LoVo (cell line): Measurements from ENCODE around the gene XYLB.
"Not testable (repeated sequence)": the region's sequence is repeated elsewhere in the genome, so short reads cannot be mapped to it uniquely, and the experiment has no call there.

Experiments
- DNase-seq: peaks from one replicate; pipeline ENCODE4 v3.0.0-alpha.2; 2016; ENCODE audit warnings: low spot score

The XYLB gene

GRCh38 chr3:38346587-38347410 lies at the start of gene XYLB:
TSS of gene XYLB (plus strand) at chr3:38346785. CDS start at chr3:38346869, 84 bp downstream.
- peak; percentile 87 for DNase-seq

DNA sequence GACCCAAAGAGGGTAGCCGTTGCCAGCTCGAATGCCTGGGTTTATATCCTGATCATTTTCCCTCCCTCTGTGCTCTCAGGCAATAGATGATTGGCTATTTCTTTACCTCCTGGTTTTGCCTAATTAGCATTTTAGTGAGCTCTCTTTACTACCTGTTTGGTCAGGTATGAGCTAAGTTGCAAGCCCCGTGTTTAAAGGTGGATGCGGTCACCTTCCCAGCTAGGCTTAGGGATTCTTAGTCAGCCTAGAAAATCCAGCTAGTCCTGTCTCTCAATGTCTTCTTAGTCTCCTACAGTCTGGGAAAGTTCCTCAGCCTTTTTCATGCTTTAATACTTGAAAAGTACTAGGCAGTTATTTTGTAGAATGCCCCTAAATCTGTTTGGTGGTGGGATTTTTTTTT lies 49.5 kb upstream of the XYLB start:
- DNase-seq: not testable (repeated sequence)

DNA sequence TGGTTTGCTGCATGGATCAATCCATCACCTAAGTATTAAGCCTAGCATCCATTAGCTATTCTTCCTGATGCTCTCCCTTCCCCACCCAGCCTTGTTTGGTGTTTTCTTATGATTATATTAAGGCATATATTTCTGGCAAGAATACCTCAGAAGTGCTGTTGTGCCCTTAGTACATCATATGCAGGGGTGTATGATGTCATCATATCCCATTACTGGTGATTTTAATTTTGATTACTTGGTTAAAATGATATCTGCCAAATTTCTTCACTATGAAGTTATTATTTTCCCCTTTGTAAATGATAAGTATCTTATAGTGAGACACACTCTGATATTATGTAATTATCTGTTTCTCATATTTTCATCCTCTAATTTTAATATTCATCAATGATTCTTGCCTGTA lies 49.0 kb upstream of the XYLB start:
- no peak for DNase-seq

- peak; percentile 7 for DNase-seq
Observed at GRCh38 chr3:38297947-38298711, 48.5 kb upstream of the XYLB start.

DNA sequence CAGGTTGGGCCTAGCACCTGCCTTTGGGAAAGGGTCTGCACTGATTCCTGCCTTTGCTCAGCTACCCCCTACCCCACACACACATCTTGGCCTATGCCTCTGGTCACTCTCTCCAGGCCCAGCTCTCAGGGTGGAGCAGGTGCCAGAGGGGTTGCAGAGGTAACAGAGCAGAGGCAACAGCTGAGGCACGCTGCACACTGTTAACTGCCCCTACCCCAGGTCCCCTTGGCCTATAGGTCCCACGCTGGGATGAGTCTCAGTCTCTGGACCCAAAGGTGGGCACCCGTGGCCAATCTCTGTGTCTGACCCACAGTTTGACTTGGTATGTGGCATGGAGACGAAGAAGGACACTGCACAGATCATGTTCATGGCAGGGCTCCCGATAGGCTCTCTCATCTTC lies 39.6 kb upstream of the XYLB start:
- no peak for DNase-seq

GRCh38 chr3:38307599-38307998 lies 39.0 kb upstream of the XYLB start:
- DNase-seq: no peak

DNA sequence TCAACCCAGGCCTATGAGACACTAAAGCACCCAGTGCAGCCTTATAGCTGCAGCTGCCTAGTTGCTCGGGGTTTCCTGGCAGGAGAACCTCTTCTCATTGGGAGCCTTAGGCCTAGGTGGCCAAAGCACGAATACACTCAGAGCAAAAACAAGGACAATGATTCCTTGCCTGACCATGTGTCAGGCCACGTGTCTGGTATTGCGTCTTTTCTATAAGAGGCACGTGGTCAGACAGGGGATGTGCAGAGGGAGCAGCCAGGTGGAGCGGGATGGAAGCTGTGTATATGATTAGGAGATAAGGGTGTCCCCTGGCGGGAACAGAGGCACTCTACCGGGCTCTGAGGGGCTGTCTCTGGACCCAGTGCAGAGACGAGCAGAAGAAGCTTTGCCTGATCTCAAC lies 38.1 kb upstream of the XYLB start:
- DNase-seq: no peak

- no peak for DNase-seq
Observed at GRCh38 chr3:38311476-38311875, 35.1 kb upstream of the XYLB start.

- DNase-seq: no peak
Observed at GRCh38 chr3:38311941-38312340, 34.6 kb upstream of the XYLB start.

GRCh38 chr3:38312356-38312755 lies 34.2 kb upstream of the XYLB start:
- no peak for DNase-seq

DNA sequence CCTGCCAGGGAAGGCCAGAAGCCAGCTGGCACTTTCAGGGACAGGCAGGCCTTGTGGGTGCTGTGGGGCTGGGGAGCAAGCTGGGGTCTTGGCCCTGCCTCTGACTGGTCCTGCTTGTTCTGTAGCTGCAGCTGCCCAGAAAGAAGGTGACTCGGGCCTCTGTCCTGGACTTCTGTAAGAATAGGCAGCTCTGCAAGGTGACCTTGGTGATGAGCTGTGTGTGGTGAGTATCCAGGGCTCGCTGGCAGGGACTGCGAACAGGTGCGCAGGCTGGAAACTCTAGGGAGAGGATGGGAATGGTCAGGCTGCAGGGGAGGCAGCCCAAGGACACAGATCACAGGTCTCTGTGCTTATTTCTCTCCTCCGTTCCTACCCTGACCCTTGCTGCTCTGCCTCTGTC lies 33.3 kb upstream of the XYLB start:
- no peak for DNase-seq

GRCh38 chr3:38313695-38314094 lies 32.9 kb upstream of the XYLB start:
- no peak for DNase-seq

- no peak for DNase-seq
Observed at GRCh38 chr3:38314112-38314763, 32.3 kb upstream of the XYLB start.

DNA sequence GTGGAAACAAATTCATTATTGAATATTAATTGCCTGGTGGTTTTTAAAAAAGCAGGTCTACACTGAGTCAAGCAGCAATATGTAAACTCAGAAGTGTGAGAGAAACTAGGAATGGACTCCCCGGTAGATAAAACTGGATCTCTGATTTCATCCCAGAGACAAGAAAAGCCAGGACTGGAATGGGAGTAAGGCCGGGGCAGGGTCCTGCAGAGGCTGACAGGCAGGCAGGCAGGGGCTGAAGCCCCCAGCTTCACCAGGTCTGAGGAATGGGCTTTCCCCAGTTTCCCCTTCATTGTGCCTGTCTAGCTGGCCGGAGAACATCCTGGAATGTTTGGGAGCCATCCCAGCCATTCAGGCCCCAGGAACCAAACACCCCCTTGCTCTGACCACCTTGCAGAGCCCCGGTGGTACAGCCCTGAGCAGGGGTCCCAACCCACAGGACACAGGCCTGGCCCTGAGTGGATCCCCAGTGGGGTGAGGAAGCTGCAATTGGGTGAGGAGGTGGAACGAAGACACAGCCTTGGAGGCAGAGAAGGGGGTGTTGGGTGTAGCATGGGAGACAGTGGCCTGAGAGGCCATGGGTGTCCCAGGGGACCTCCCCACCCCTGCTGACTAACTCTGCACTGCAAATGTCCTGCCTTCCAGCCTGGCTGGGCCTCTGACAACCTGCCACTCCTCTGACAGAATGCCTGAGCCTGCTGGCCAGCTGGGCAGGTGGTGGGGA lies 31.7 kb upstream of the XYLB start:
- DNase-seq: no peak

- no peak for DNase-seq
Observed at GRCh38 chr3:38315488-38316230, 30.9 kb upstream of the XYLB start.

GRCh38 chr3:38316356-38317191 lies 30.0 kb upstream of the XYLB start:
- DNase-seq: no peak

- DNase-seq: no peak
Observed at GRCh38 chr3:38317192-38317759, 29.3 kb upstream of the XYLB start.

DNA sequence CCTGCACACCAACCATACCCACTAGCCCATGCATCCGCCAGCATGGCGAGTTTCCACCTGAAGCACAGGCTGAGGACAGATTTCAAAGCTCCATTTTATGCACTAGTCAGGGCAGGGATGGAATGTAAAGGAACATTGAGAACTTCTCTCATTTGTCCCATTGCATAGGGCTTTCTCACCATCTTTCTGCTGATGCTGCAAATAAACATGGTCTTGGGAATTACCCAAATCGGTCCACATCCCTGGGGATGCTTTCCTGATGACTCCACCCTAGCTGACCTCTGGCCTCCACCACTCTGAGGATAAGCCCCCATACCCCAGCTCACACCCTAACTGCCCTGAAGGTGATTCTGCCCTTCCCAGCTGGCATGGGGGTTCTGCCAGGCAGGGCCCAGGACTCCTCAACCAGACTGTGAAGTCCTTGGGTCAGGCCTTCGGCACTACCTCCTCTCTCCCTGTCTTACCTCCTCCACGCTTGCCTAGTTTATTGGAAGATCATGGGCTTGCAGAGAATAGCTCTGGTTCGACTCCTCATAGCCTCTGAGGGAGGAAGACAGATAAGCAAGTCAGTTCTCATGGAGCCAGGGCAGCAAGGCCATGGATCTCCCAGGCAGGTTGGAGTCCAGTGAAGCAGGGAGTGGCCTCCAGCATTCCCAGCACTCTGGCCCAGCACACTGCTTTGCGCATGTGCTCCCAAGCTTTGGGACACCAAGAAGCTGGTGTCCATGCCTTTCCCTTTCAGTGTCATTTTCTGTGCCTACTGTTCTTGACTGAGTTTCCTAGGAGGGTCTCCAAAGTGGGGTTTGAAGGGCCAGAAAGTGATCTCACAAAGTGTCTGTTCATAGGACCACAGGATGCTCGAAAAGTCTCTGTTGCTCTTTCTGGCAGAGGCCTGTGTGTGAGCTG lies 27.6 kb upstream of the XYLB start:
- DNase-seq: no peak

DNA sequence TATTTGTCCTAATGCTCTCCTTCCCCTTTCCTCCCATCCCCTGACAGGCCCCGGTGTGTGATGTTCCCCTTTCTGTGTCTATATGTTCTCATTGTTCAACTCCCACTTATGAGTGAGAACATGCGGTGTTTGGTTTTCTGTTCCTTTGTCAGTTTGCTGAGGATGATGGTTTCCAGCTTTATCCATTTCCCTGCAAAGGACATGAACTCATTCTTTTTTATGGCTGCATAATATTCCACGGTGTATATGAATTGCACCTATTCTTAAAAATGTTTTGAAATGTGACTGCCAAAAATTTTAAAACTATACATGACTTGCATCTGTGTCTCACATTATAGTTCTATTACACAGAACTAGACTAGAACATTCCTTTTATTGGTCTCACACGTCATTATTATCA lies 25.9 kb upstream of the XYLB start:
- DNase-seq: not testable (repeated sequence)
